CD4-positive, alpha-beta T cell treated with Interleukin-17A for 1 hour (primary cell): ENCODE results near the gene ACTL6B.

Experiments used
- DNase-seq: peaks from one replicate; pipeline ENCODE4 v3.0.0-alpha.2; 2020

ACTL6B gene

DNA sequence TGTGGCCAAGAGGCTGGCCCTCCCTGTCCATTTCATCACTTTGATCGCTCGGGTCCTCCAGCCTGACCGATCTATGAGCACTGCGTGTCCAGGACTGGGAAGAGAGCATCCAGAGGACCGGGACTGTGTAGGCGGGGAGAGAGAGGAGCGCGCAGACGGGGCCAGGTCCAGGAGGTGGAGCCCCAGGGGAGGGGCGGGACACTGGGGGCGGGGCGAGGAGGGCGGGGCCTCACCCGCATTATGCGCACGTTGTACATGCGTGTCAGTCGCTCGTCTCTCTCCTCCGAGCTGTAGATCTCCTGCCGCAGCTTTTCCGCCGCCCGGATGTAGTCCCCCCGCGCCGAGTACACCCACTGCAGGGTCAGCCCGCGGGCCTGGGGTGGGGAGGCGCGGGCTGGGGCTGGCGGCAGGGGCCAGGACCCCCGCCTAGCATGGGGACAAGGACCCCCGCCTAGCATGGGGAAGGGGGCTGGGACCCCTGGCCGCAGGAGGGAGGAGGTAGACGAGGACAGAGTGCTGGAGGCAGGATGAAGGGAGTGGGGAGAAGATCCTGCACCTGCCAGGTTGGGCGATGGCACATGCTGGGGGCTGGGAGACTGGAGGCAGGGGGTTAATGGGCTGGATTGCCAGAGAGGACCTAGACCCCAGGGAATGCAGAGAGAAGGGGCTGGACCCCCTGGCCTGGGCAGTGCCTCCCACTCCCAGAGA lies 29.6 kb downstream of the ACTL6B start:
- peak; percentile 94 for DNase-seq

DNA sequence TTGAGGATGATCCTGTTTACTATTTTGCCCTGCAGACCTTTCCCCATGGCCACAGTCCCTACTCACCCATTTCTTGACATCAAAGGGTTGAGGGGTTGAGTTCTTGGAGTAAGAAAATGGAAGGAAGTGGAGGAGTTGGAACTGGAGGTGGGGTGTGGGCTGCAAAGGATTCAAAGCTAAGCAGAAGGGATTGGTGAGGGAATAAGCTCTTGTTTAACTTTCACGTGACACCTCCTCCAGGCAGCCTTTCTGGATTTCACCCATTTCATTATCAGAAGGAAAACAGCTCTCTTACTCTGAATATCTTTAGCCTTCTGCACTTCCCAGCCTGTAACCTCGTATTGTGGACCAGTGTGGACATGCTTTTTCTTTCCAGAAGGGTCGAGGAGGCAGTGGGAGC lies 30.2 kb downstream of the ACTL6B start:
- no peak for DNase-seq

DNA sequence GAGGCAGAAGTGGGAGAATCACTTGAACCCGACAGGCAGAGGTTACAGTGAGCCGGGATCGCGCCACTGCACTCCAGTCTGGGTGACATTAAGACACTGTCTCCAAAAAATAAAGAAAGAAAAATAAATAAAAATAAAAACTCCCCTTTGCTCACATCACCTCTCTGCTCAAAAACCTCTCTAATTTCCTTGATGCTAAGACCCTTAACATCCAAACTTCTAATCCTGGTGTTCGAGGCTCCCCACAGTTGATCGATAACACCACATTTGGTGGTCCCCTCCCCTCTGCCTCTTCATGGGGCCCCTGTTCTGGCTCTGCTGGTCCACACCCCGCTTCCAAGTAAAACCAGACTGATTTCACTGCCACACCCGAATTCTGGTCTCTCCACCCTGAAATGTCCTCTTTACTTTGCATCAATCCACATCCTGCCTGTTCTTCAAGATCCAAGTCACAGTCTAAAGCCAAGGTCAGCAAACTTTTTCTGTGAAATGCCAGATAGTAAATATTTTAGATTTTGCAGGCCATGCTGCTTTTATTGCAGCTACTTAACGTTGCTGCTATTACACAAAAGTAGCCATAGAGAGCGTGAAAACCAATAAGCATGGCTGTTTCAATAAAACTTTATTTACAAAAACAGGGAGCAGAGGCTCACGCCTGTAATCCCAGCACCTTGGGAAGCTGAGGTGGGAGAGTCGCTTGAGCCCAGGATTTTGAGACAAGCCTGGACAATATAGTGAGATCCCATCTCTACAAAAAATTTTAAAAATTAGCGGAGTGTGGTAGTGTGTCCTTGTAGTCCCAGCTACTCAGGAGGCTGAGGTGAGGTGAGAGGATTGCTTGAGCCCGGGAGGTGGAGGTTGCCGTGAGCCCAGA lies 32.1 kb downstream of the ACTL6B start:
- no peak for DNase-seq

DNA sequence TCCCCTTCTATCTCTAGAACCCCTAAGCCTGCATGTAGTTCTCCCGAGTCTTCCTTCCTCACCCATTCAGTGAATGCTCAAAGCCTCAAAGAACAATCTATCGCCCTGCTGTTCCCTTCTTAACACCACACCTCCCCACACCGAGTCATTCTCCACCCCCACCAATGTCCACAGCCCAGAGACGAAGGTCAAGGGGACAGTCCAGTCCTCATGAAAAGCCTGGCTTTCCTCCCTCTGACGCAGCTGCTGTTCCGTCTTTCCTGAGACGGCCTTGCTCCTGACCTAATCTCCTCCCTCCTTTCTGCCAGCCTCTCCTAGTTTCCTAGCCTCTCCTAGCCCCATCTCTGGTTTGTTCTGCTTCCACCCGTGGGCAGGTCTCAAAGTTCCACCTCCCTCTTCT lies 34.7 kb downstream of the ACTL6B start:
- DNase-seq, result no peak

DNA sequence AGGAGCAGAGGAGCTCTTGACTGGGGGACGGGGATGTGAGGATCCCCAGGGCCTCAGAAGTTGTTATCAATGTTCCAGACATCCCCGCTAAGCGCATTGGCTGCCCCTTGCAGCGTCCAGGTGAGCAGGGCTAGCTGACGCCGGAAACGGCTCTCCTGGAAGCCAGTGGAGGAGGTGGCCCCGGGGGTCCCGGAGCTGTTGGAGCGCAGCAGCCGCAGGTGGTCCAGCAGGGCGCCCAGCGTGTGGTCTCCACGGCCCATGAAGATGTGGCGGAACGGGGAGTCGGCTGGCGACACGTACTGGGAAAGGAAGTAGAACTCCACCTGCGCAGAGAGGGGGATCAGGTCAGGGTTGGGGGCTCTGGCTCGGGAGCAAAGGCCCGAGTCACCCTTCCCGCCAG lies 35.4 kb downstream of the ACTL6B start:
- DNase-seq, result no peak

DNA sequence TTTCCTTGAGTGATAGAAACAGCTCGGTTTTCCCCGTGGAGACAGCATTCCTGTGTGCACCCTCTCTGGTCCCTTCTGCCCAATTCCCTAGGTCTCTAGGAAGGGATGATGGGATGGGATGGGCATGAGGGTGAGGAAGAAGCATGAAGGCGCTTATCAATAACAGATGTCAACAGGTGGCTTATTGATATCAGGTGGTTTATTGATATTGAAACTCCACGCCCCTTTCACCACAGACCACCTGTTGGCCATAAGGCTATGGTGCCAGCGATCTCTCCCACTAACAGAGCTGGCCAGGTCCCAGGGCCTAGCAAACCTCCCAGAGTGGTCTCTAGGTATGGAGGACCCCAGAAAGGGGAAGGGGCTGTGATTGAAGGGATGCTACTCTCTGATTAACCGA lies 36.0 kb downstream of the ACTL6B start:
- no peak for DNase-seq

DNA sequence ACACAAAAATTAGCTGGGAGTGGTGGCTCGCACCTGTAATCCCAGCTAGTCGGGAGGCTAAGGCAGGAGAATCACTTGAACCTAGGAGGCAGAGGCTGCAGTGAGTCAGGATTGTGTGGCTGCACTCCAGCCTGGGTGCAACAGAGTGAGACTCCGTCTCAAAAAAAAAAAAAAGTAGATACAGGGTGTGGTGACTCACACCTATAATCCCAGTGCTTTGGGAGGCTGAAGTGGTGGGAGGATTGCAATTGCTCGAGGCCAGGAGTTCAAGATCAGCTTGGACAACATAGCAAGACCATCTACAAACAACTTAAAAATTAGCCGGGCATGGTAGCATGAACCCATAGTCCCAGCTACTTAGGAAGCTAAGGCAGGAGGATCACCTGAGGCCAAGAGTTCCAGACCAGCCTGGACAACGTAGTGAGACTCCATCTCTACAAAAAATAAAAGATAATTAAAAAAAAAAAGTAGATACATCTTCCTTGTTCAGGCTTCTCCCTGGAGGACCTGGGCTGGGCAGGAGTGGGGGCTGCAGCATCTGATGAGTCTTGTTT lies 41.9 kb downstream of the ACTL6B start:
- DNase-seq, result no peak

DNA sequence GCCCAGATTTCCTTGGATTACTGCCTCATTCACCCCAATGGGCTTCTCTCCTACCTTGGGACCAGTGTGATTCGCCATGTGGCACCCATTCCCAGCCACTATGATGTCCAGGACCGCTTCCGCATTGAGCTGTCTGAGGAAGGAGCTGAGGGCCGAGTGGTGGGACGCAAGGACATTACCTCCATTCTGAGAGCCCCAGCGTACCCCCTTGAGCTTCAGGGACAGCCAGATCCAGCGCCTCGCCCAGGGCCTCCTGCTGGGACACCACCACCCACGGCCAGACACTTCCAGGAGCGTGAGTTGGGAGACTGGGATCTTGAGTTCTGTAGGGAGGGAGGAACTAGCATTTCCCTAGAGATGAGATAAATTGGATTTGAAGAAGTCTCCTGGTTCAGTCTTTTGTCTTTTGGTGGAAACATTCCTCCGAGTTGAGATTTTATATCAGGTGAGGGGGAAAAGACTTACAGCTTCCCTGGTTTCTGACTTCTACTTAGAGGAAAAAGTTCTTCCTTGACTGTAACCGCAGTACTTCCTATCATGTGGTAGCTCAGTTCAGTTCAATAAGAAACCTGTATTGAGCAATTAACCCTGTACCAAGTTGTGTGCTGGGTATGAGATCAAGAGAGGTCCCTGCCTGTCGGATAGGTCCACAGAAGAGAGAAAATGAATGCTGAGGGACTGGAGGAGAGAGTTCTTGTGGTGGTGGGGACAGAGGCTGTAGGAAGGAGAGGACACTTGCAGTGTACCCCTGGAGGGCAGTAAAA lies 42.7 kb downstream of the ACTL6B start:
- DNase-seq, result no peak

DNA sequence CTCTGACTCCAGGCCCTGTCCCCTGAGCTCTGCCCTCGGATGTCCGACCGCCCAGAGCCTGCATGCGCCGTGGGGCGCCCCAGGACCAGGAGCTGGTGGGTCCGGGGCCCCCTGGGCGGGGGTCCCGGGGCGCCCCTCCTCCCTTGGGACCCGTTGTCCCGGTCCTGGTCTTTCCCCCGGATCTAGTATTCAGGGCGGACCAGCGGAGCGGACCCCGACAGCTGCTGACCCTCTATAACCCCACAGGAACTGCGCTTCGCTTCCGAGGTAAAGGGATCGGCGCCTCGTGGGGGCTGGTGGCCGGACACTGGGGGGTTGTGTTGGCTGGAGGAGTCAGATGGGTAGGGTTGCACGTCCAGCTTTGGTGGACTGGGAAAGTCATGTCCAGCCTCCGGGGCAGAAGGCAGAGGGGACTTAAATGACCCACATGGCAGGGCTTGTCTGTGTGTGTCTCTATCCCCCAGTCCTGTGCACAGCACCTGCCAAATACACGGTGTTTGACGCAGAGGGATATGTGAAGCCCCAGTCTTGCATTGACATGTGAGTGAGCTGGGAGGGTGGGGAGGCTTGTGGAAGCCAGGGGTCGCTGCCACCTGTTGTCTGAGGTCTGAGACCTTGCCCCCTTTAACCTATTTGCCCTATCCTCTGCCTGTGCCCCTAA lies 43.4 kb downstream of the ACTL6B start:
- DNase-seq, result no peak

DNA sequence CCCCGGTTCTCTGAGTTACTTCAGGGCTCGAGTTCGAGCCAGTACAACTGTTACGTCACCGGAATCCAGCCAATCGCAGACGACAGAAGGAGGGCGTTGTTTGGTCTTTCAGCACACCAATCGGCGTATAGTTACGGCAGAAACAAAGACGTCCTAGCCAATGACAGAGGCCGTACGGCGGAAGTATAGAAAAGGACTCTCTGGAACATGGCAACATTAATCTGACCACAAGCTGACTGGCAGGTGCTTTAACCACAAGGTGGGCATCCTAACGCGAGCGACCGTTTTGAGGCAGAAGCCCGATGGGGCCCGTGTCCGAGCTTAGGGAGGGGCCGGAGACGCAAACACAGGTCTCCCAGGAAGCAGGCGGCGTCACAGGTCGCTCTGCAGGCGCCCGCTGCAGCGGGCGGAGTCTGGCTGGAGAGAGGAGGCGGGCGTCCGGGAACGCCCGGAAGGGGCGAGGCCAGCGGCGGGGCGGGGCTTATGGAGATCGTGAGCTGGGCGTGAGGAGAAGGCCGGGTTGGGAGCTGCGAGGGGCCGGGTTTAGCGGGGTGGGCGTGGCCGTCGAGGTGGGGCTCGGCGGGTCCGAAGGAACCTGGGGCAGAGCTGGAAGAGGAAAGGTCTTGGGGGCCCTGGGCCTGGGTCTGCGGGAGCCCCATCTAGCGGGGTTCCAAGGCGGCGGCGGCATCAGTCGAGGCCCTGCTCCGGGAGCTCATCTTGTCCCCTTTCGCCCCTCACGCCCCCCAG lies 44.1 kb downstream of the ACTL6B start, which contains the start of gene MOSPD3:
TSS of gene MOSPD3 (plus strand) at position 558 of the 747 bp plus-strand sequence. CDS start 252 bp downstream, outside the sequence.
- peak; percentile 98 for DNase-seq

DNA sequence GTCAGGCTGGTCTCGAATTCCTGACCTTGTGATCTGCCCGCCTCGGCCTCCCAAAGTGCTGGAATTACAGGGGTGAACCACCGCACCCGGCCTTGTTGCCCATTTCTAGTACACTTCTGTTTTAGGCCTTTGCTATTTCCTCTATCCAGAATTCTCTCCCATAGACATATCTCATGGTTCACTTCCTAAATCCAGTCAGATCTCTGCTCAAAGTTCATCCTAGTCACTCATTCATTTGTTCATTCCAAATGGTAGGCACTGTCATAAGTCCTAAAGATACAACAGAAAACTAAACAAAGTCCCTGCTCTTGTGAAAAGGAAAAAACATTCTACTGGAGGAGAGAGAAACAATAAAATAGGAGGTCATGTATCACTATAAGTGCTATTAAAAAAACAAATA lies 46.3 kb downstream of the ACTL6B start:
- no peak for DNase-seq

DNA sequence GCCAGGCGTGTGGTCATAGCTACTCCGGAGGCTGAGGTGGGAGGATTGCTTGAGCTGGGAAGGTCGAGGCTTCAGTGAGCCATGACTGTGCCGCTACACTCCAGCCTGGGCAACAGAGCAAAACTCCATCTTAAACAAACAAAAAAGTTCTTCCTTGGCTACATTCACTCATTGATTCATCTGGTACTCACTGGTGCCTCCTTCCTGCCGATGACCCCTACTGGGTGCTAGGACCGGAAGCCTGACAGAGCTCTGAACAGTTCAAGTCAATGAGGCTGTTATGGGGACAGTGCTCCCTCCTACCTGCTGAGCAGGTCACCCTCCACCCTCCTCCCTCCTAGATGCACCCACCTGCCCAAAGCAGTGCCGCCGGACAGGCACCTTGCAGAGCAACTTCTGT lies 49.1 kb downstream of the ACTL6B start:
- DNase-seq, result no peak

DNA sequence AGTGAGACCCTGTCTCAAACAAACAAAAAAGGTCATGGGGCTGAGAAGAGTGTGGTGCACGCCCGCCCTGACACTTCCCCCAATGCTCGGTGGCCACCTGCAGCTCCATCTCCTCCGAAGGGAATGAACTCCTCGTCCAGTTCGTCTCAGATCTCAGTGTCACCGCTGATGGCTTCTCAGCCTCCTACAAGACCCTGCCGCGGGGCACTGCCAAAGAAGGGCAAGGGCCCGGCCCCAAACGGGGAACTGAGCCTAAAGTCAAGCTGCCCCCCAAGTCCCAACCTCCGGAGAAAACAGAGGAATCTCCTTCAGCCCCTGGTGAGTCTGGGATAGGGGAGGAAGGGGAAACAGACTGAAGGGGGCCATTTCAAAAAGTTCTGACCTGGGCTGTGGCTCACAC lies 49.9 kb downstream of the ACTL6B start:
- DNase-seq, result no peak

DNA sequence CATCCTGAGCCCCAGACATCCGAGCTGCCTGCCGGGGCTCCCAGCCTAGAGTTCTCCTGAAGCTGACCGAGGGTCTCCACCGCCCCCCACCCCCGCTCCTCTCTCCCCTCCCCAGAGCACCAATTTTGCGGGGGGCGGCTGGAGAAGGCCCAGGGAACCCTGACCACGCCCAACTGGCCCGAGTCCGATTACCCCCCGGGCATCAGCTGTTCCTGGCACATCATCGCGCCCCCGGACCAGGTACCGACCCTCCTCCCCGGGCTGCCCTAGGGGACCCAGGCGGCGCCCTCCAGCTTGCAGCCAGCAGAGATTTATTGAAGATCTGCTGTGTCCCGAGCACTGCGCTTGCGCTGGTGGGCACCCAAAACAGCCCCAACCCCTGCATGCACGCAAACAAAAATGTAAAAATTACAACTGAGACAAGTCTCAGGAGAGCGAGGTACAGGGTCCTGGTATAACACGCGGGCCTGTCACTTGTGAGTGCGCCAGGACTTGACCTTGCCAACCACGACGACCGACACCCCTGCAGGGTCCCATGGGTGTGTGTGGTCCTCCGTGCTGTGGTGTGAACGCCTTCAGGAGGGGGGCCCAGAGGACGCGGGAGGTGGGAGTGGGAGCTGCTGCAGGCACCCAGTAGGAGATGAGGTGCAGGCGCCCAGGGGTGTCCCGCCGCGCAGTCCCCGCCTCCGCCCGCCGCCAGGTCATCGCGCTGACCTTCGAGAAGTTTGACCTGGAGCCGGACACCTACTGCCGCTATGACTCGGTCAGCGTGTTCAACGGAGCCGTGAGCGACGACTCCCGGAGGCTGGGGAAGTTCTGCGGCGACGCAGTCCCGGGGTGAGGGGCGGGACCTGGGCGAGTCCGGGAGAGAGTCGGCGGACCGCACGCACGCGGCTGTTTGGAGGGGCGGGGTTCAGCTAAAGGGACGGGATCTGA lies 51.0 kb downstream of the ACTL6B start:
- peak; percentile 39 for DNase-seq

DNA sequence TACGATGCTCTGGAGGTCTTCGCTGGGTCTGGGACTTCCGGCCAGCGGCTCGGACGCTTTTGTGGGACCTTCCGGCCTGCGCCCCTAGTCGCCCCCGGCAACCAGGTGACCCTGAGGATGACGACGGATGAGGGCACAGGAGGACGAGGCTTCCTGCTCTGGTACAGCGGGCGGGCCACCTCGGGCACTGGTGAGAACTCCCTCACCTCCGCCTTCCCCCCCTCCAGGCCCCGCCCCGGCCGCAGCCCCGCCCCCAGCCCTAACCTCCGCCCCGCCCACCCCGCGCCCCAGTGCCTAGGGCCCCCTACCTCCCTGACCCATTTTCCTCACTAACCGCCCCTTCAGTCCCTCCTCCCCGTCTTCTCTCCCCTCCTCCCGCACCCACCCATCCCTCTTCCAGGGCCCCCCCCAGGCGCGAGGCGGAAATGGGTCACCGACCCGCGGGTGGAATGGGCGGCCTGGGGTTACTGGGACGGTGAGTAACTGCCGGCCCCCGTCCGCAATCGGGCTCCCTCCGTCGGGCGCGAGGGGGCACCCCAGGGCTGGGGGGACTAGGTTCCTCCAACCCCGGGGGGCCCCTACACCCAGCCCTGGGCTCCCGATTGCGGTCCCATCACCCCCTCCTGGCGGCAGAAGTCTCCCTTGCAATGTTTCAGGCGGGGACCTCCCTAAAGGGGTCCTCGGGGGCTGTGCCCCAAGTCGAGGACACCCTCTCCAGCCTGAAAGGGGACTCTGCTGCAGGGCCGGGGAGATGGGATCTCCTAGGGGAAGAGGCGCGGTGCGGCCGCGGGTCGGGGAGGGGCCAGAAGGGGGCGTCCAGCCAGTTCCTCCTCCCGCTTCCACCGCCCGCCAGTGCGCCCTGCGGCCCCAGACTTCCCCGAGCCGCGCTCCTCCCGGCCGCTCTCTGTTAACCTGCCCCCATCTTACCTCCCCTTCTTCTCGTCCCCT lies 51.9 kb downstream of the ACTL6B start:
- peak; percentile 88 for DNase-seq

DNA sequence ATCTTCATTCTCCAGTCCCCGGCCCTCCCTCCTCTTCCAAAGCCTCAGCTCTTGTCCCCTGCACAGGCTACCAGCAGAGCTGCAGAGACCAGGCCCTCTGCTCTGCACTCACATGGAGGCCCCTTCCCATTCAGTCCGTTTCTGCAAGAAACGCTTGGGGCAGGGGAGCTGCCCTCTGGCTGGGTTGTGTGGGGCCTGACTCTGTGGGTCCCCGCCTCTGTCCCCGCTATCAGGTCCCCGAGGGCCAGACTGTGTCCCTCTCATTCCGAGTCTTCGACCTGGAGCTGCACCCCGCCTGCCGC lies 52.6 kb downstream of the ACTL6B start:
- DNase-seq, result no peak

DNA sequence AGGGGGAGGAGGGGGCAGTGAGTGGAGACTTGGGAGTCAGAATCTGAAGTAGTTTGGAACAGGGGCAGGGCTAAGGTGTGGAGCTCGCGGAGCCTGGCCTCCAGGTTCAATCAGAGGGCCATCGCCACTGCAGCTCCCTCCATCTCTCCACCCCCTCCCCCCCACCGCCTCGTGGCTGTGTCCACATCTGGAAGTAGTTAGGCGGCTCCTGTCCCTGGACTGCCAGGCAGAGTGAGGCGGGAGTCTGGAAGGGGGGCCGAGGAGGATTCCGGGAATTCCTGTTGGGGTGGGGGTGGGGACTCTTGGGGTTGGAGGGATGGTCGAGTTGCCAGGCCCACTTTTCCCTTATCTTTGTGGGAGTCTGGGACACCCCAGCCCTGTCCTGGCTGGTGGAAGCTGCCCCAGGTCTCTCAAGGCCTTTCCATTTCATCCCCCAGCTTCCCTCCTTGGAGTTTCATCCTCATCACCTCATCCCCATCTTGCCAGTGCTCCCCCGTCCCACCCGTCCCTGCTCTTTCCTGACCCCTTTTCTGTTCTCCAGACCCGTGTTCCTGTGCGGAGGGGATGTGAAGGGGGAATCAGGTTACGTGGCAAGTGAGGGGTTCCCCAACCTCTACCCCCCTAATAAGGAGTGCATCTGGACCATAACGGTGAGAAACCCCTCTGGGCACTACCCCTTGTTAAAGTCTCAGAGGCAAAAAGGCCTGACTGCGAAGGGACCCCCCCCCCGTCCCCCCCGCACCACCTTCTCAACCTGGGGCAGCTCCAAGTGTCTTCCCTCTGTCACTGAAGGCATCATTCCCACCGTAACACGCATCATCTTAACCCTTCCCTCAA lies 53.1 kb downstream of the ACTL6B start:
- DNase-seq, result no peak

DNA sequence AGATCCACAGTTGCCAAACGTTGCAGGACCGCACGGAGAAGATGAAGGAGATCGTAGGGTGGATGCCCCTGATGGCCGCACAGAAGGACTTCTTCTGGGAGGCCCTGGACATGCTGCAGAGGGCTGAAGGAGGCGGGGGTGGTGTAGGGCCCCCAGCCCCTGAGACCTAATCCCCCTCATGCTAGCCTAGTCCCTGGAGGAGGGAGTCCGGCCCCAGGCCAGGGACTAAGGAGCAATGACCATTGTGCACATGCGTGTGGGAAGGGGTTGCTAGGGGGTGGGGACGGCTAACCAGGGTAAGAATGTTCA lies 55.6 kb downstream of the ACTL6B start:
- no peak for DNase-seq
